Right atrium auricular region (tissue), 2 donors: Measurements from ENCODE around the gene OR2S2. TPM values are rescaled to one million over a fixed set of nuclear protein-coding genes. Genes with fewer than 3 reads are reported as not detected.

Experiments used
- DNase-seq: peaks from one replicate; pipeline ENCODE4 v3.0.0-alpha.2; 2019; ENCODE audit warnings: low spot score
- H3K27ac ChIP-seq, 2 donors: fragments of 200-600 bp; sonication (generic); 1 replicate in 1 of 2; 2 replicates in 1 of 2; pipeline ENCODE4 v1.5.1; 2016 to 2019
- H3K27me3 ChIP-seq, 2 donors: fragments of 200-600 bp; sonication (generic); one replicate each; pipeline versions ENCODE4 v1.5.1 to v1.6.0; 2017 to 2019
- H3K36me3 ChIP-seq: fragments of 200-600 bp; sonication (generic); one replicate; pipeline ENCODE4 v1.5.1; 2016
- H3K4me1 ChIP-seq, 2 donors: fragments of 200-600 bp; sonication (generic); one replicate each; pipeline versions ENCODE4 v1.5.1 to v1.6.0; 2017 to 2019
- H3K4me3 ChIP-seq, 2 donors: fragments of 200-600 bp; sonication (generic); 1 replicate in 1 of 2; 2 replicates in 1 of 2; pipeline ENCODE4 v1.5.1; 2017 to 2019; ENCODE audit warnings: mild to moderate bottlenecking in 1 of 2, moderate library complexity in 1 of 2
- H3K9me3 ChIP-seq, 2 donors: fragments of 200-600 bp; sonication (generic); one replicate each; pipeline ENCODE4 v1.5.1; 2019
- CTCF ChIP-seq, 2 donors: fragments of 200-600 bp; sonication (generic); IDR thresholded peaks; one replicate each; pipeline ENCODE4 v1.5.1; 2019; ENCODE audit warnings: antibody characterized with exemption in 2 of 2
- total RNA-seq, 2 donors: library from RNA; depleted of rRNA; stranded (reverse); fragments of >200 nt; gene quantifications; one replicate each; pipeline ENCODE4 v1.1.0, GENCODE V29; 2016

OR2S2 gene
- total RNA-seq, 2 donors from 2014 or later = not detected

GRCh38 chr9:35956651-35957050 lies 1.3 kb downstream of the OR2S2 start:
- Histone ChIP-seq H3K27ac (no peak overlapping the region), H3K27me3 (no peaks in the 10 kb centered on the region), H3K9me3 (no peaks in the 10 kb centered on the region), H3K4me1 (no peaks in the 10 kb centered on the region), H3K36me3 (no peaks in the 10 kb centered on the region), H3K4me3 (no peak overlapping the region)
- no peak for DNase-seq
- no peak for TF ChIP-seq CTCF (IDR thresholded peaks at IDR 0.05)

- H3K36me3 ChIP-seq = no peaks in the 10 kb centered on the region
- no peak overlapping the region for H3K27ac ChIP-seq
- peak; percentile 66 to 90 for TF ChIP-seq CTCF (IDR thresholded peaks at IDR 0.05)
- no peak for DNase-seq
- H3K4me1 ChIP-seq = no peaks in the 10 kb centered on the region
- no peaks in the 10 kb centered on the region for H3K27me3 ChIP-seq
- no peak overlapping the region for H3K4me3 ChIP-seq
- no peaks in the 10 kb centered on the region for H3K9me3 ChIP-seq
Observed at GRCh38 chr9:35954942-35955546, 2.9 kb downstream of the OR2S2 start.

- no peak for TF ChIP-seq CTCF (IDR thresholded peaks at IDR 0.05)
- Histone ChIP-seq H3K27ac (peak overlapping the region in 1 of 2 donors; percentile 60), H3K9me3 (no peaks in the 10 kb centered on the region), H3K36me3 (no peaks in the 10 kb centered on the region), H3K4me3 (no peak overlapping the region), H3K4me1 (peaks cover 0 to 9% of the 10 kb centered on the region in 2 donors), H3K27me3 (no peaks in the 10 kb centered on the region)
- no peak for DNase-seq
Observed at GRCh38 chr9:35952526-35953191, 5.3 kb downstream of the OR2S2 start.

GRCh38 chr9:35951736-35952135 lies 6.2 kb downstream of the OR2S2 start:
- Histone ChIP-seq H3K4me1 (peaks cover 0 to 9% of the 10 kb centered on the region in 2 donors), H3K4me3 (no peak overlapping the region), H3K9me3 (no peaks in the 10 kb centered on the region), H3K27me3 (no peaks in the 10 kb centered on the region), H3K27ac (peak overlapping the region in 1 of 2 donors; percentile 60), H3K36me3 (no peaks in the 10 kb centered on the region)
- no peak for DNase-seq
- TF ChIP-seq CTCF (IDR thresholded peaks at IDR 0.05) = no peak

- DNase-seq = no peak
- no peak overlapping the region for H3K4me3 ChIP-seq
- H3K9me3 ChIP-seq = no peaks in the 10 kb centered on the region
- no peaks in the 10 kb centered on the region for H3K27me3 ChIP-seq
- TF ChIP-seq CTCF (IDR thresholded peaks at IDR 0.05) = no peak
- H3K36me3 ChIP-seq = no peaks in the 10 kb centered on the region
- peak overlapping the region in 1 of 2 donors; percentile 42 for H3K27ac ChIP-seq
- H3K4me1 ChIP-seq = peaks cover 0 to 26% of the 10 kb centered on the region in 2 donors
Observed at GRCh38 chr9:35948901-35949318, 9.0 kb downstream of the OR2S2 start.
